Brain pericyte (primary cell): ENCODE data around the gene MPP2.
"Not testable (repeated sequence)": the region's sequence is repeated elsewhere in the genome, so short reads cannot be mapped to it uniquely, and the experiment has no call there.

Experiments used
- DNase-seq: peaks from one replicate; pipeline ENCODE4 v3.0.0-alpha.2; 2012; ENCODE audit warnings: low read depth, low spot score

MPP2 gene

DNA sequence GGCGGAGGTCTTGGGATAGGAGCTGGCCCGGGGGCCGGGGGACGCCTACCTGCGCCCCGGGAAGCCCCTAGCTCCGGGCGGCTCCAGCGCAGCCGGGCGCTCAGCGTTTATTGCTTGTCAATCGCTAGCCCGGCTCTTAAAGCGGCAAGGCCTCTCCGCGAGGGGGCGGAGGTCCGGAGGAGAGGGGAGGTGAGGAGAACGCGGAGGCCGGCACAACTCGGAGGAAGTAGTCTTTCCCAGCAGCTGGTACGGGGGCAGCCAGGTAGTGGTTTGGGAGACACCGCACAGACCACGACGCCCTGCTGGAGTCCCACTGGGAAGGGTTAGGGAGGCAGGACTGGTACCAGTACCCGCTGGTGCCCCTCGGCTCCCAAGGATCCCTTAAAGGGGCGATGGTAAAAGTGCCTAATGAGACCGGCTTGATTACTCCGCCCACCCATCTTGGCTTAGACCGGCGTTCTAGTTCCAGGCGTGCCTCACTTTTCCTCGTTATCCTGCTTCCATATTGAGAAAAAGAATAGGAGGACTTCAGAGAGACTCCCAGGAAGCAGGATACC is at the start of gene MPP2:
Gene MPP2, minus strand, starts transcription at position 112 of the 557 bp plus-strand sequence. CDS start 3,076 bp downstream, outside the sequence.
- peak; percentile 24 for DNase-seq

GRCh38 chr17:43956222-43956621 is 48.9 kb upstream of the MPP2 start:
- no peak for DNase-seq

DNA sequence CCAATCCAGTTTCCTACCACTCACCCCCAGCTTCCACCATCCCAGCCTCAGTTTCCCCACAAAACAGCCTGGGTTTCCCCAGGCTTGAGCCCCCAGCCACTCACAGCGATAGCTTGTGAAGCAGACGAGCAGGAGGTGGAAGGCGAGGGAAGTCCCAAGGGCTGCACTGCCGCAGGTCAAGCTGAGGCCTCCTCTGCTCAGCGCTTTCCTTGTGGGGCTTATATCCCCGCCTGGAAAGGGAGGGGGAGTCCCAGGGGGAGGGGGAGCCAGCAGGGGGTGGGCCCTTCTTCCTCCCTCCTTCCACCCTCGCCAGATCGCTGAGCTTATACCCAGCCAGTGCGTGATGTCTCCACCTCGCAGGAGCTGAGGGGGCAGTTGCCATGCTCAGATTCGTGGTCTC is 46.4 kb upstream of the MPP2 start, which contains the start of gene PYY:
Gene PYY, minus strand, starts transcription at position 195 of the 400 bp plus-strand sequence. CDS start 457 bp downstream, outside the sequence.
- no peak for DNase-seq

GRCh38 chr17:43952724-43953666 is 45.7 kb upstream of the MPP2 start:
- no peak for DNase-seq

DNA sequence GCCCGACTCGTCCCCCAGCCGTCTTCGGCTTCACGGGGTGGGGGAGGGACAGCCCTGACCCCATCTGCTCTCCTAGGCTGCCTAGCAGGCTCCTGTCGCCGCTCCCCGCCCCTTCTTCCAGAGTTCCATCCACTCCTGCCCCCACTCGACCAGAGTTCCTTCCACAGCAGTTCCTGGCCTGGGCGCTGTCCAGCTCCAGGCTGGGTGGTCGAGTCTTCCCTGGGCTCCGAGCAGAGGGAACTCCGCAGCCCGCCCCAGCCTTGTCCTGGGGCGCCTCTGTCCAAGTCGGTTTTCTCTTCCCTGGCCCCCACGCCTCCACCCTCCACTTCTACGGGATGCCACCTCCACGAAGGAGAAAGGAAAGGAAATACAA is 45.0 kb upstream of the MPP2 start:
- DNase-seq = no peak

GRCh38 chr17:43951750-43952149 is 44.4 kb upstream of the MPP2 start:
- no peak for DNase-seq

GRCh38 chr17:43950554-43950953 is 43.2 kb upstream of the MPP2 start:
- DNase-seq = no peak

GRCh38 chr17:43949781-43950180 is 42.4 kb upstream of the MPP2 start:
- no peak for DNase-seq

GRCh38 chr17:43946781-43947180 is 39.4 kb upstream of the MPP2 start:
- no peak for DNase-seq

DNA sequence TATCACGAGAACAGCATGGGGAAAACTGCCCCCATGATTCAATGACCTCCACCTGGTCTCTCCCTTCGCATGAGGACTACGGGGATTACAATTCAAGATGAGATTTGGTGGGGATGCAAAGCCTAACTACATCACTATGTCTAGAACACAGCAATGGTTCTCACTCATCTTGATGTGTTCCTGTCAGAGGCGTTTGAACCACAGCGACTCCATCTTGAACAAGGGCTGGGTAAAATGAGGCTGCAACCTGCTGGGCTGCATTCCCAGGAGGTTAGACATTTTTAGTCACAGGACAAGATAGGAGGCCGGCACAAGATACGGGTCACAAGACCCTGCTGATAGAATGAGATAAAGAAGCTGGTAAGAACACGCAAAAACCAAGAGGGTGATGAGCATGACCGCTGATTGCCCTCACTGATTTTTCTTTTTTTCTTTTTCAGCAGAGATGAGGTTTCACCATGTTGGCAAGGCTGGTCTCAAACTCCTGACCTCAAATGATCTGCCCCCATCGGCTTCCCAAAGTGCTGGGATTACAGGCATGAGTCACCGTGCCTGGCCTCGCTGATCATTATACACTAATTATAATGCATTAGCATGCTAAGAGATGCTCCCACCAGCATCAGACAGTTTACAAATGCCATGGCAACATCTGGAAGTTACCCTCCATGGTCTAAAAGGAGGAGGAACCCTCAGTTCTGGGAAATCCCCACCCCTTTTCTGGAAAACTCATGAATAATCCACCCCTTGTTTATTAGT is 37.9 kb upstream of the MPP2 start:
- DNase-seq = no peak

DNA sequence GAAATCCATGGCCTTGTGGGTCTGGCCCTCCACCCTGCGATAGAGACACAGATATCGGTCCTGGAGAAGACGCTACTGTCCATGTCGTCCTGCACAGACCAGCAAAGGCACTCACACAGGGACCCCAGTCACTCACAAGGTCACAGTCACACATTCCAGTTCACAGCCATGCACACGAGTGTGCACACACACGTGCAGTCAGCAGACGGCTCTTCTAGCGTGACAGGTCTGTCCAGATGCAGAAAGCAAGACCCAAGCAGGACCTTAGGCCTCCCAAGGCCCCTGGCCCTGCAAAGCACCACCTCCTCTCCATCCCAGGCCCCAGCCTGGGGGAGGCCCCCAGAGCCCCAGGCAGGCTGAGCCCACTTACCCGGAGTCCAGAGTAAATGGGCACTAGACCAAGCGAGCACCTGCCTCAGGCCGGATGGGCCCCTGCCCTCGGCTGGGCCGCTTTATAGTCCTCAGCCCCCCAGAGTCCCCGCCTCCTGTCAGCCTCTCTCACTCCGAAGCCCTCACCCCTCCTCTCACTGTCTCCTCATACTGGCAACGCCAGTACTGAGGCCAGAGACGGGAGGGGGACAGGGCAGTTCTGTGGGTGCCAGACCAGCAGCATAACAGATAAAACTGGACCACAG is 34.8 kb upstream of the MPP2 start, which contains the start of gene PPY:
Gene PPY, minus strand, starts transcription at position 426 of the 635 bp plus-strand sequence. CDS start 822 bp downstream, outside the sequence.
- no peak for DNase-seq

DNA sequence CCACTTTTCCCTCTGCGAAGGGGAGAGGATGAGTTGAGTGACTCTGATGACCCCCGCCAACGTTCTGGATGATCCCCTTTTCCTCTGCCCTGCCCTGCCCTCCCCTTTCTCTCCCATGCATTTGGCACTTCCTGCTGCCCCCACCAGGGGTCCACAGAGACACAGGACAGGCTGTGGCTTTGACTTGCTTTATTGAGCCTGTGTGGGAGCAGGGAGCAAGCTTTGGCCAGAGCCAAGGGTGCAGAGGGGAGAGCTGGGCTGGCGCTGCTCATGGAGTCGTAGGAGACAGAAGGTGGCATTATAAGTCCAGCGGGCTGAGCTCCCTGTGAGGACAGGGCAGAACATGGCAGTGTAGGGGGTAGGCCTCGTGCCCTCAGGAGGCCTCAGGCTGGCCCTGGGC is 33.3 kb upstream of the MPP2 start:
- no peak for DNase-seq

- no peak for DNase-seq
These were observed 32.5 kb upstream of the MPP2 start for GRCh38 chr17:43939886-43940285.

DNA sequence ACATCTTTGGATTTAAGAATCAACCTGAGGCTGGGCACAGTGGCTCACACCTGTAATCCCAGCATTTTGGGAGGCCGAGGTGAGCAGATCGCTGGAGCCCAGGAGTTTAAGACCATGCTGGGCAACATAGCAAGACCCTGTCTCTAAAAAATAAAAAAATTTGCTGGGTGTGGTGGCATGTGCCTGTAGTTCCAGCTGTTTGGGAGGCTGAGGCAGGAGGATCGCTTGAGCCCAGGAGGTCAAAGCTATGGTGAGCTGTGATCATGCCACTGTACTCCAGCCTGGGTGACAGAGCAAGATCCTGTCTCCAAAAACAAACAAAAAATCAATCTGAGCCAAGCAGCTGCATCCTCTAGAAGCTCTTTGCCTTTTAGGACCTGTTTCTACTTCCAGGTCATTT is 32.1 kb upstream of the MPP2 start:
- DNase-seq = not testable (repeated sequence)

DNA sequence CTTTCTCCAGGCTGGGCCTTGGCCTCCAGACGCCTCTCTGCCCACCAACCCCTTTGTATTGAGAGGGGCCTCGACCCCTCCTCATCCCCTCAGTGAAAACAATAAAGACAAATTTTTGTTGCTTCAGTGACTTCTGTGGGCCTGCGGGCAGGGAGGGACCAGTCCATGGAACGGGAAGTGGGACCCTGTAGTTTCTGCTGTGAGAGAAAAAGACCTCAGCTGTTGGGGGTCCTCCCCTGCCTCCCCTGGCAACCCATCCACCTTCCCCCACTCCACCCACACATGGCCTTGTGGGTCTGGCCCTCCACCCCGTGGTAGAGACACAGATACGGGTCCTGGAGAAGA is 31.5 kb upstream of the MPP2 start:
- DNase-seq = no peak

- DNase-seq = no peak
These were observed 29.1 kb upstream of the MPP2 start for GRCh38 chr17:43936434-43936833.

- no peak for DNase-seq
These were observed 28.6 kb upstream of the MPP2 start for GRCh38 chr17:43935926-43936261.

DNA sequence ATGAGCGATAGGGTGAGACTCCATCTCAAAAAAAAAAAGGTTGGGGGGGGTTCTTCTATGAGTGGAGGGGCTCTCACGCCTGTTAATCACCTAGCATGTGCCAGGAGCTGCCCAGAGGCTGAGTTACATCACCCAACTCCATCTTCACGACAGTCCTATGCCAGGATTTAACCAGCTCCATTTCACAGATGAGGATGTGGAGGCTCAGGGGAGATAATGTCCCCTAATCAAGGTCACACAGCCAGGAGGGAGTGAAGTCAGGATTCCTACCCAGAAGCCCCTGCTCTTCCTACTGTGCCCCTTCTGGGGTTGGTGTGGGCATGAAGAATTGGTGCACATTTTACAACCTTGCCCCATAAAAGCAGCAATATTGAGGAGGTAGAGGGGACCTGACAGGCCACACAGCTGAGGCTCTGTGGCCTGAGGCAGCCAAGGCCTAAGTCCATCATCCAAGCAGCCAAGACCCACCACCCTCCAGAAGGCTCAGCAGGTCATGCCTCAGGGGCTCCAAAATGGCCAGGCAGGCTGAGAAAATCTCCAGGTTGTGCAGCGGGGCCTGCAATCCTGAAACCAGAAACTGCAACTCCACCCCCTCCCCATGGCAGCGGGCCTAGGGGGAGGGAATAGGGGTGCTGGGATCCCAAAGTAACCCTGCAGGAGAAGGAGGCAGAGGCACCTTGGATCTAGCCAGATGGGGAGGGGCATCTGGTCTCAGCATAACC is 28.0 kb upstream of the MPP2 start:
- no peak for DNase-seq

GRCh38 chr17:43932923-43933322 is 25.6 kb upstream of the MPP2 start:
- DNase-seq = no peak

DNA sequence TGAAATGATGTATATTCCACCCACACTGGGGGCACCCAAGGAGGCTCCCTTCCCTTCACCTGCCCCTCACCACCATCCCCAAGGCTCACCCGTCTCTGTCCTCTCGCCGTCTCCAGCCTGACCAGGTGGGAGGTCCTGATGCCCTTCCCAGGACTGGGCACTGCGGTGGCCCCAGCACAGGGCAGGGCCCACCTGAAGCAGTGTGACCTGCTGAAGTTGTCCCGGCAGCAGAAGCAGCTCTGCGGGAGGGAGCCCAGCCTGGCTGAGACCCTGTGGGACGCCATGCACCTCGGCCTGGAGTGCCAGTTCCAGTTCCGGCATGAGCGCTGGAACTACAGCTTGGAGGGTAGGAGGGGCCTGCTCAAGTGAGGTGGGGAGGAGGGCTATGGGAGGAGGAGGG is 25.0 kb upstream of the MPP2 start:
- no peak for DNase-seq

- no peak for DNase-seq
These were observed 23.8 kb upstream of the MPP2 start for GRCh38 chr17:43931062-43931571.
